HG02943 (cell line): ENCODE results near the gene RAD50.
"Not testable (repeated sequence)": the region's sequence is repeated elsewhere in the genome, so short reads cannot be mapped to it uniquely, and the experiment has no call there.

Source experiments
- ATAC-seq: cut with Tn5 transposase; IDR thresholded peaks from one replicate; pipeline ENCODE4 v1.9.1; 2021; ENCODE audit warnings: mild to moderate bottlenecking, low read depth, moderate library complexity; ENCODE audit not compliant: unreplicated experiment

RAD50 gene

DNA sequence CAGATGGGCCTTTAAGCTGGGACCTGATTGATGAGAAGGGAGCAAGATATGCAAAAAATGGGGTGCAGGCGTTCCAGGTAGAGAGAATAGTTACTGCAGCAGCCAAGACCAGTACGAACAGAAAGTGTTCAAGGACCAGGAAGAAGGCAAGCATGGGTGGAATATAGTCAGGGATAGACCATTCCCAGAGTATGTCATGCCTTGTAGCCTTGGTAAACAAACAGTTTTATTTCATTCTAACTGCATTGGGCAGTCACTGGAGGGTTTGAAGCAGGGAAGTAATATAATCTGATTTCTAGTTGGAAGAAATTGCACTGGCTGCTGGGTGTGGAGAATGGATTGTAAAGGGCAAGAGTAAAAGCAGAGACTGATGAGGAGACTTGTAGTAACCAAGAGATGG lies 70.7 kb downstream of the RAD50 start:
- no peak for ATAC-seq

DNA sequence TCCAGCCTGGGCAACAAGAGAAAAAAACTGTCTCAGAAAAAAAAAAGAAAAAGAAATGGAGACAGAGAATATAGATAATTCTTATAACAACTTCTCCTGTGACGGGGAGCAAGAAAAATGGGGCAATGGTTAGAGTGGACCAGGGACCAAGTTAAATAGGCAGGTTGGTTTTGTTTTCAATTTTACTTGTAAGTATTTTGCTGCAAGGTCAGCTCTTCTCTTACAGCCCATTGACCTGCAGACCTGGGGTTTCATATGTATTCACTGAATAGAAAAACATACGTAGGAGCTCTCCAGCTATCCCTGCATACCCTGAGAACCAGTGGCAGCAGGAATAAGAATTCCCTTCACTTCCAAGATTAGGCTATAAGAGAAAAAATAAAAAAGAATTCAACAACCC lies 72.0 kb downstream of the RAD50 start:
- no peak for ATAC-seq

- no peak for ATAC-seq
Measured at GRCh38 chr5:132629230-132629944, 72.6 kb downstream of the RAD50 start.

DNA sequence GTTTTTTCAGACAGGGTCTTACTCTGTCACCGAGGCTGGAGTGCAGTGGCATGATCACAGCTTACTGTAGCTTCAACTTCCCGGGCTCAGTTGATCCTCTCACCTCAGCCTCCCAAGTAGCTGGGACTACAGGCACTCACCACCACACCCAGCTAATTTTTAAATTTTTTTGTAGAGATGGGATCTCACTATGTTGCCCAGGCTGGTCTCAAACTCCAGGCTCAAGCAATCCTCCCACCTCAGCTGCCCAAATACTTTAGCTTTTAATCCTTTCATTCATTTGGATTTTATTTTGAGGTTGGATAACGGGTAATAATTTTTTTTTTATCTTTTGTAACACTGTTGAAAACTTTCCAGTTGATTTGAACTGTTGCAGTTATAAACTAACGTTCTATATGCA lies 76.8 kb downstream of the RAD50 start:
- ATAC-seq = not testable (repeated sequence)

GRCh38 chr5:132635873-132636272 lies 79.1 kb downstream of the RAD50 start:
- no peak for ATAC-seq

- no peak for ATAC-seq
Measured at GRCh38 chr5:132637241-132637640, 80.5 kb downstream of the RAD50 start.

- peak; percentile 70 for ATAC-seq
Measured at GRCh38 chr5:132639706-132640130, 82.9 kb downstream of the RAD50 start.

- no peak for ATAC-seq
Measured at GRCh38 chr5:132640613-132641012, 83.8 kb downstream of the RAD50 start.

DNA sequence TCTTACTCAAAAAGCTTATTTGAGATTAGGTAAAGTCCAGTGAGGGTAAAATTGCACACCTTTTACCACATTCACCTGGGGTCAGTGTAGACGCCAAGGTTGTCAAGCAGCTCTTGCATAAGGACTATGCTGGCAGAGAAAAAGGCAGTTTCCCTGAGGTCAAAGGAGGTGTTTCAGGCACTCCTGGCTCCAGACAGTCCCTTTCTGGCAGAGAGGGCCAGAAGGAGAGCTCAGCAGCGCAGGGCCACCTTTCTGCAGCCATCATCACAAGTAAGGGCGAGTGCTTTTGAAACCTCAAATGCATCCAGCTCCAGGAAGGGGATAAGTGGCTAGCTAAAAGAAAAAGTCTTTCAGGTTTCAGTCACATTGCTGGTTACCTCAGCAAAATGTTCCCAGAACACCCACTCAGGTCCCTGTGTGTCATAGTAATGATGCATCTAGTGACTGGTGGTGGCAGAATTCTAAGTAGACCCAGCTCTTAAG lies 84.5 kb downstream of the RAD50 start:
- ATAC-seq = no peak

GRCh38 chr5:132641841-132642240 lies 85.1 kb downstream of the RAD50 start:
- ATAC-seq = no peak

DNA sequence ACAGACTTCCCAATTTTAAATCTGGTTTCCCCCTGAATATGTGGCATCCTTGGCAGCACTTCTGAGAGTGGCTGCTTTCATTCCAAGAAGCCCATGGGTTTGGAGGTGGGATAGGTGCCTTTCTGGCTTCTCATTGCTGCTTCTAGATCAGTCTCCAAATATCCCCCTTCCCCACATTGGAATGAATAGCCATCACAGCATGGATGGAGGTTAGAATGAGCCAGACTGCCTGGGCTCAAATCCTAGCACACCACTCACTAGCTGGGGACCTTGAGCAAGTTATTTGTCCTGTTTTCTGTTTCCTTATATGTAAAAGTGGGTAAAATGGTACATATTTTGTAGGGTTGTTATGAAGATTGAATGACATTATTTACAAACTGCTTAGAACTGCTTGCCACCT lies 87.4 kb downstream of the RAD50 start:
- ATAC-seq = no peak

DNA sequence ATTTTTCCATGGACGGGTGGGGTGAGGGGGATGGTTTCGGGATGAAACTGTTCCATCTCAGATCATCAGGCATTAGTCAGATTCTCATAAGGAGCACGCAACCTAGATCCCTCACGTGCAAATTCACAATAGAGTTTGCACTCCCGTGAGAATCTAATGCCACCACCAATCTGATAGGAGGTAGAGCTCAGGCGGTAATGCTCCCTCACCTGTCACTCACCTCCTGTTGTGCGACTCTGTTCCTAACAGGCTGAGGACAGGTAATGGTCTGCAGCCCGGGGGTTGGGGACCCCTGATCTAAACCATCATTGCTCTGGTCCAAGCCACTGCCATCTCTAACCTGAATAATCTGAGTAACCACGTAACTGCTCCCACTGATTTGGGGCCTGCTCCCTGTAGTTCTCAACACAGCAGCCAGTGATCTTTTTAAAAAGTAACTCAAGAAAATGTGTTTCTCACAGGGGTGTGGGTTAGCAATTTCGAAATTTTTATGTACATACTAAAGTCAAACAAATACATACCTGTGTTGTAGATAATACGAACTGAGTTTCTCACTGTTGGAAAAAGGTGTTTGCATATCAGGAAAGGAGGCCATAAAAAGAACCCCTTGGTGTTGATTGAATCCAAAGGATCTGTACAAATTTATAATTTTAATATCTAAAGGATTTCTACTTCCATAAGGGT lies 89.9 kb downstream of the RAD50 start:
- ATAC-seq = no peak

DNA sequence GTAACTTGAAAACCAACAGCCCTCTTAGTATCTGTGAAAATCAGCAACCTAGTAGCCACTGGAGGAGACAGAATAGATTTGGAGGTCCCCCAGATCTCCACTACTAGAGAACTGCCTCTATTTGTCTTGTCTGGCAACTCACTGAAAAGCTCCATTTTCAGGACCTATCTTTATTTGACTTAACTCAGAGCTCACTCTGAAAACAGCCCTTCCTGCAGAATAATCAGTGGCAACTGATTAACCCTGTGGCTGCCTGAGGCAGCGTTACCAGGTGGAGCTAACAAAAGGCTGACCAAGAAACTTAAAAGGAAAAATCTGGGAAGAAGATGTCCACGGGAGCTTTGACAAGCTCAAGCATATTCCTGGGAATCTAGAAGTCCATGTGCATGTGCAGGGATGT lies 90.7 kb downstream of the RAD50 start:
- no peak for ATAC-seq

DNA sequence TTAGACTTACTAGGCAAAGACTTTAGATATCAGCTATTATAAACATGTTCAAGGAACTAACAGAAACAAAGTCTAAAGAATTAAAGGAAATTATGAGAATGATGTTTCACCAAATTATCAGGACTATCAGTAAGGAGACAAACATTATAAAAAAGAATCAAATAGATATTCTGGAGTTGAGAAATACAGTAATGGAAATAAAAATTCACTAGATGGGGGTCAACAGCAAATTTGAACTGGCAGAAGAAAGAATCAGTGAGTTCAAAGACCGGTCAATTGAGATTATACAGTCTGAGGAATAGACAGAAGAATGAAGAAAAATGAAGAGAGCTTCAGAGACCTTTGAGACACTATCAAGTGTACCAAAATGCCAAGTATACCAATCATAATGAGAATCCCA lies 91.6 kb downstream of the RAD50 start:
- ATAC-seq = no peak

GRCh38 chr5:132651838-132652469 lies 95.2 kb downstream of the RAD50 start:
- no peak for ATAC-seq

GRCh38 chr5:132653716-132654115 lies 96.9 kb downstream of the RAD50 start:
- ATAC-seq = no peak

- ATAC-seq = no peak
Measured at GRCh38 chr5:132655821-132656773, 99.3 kb downstream of the RAD50 start.

GRCh38 chr5:132656774-132657355 lies 100.1 kb downstream of the RAD50 start:
- ATAC-seq = no peak

- ATAC-seq = no peak
Measured at GRCh38 chr5:132657676-132658380, 101.1 kb downstream of the RAD50 start, which contains the start of gene IL13. Gene IL13 (plus strand): TSS chr5:132658173. CDS start chr5:132658187, 14 bp downstream.
